ENCODE measurements around the gene RASSF1.

Gene RASSF1

GRCh38 chr3:50378757-50379156 is 38.1 kb upstream of the RASSF1 start:
- no peaks in the 10 kb centered on the region for H3K27me3 ChIP-seq (replicated peaks; ENCODE audit: control insufficient read depth, insufficient read depth, low read length, poor library complexity, severe bottlenecking)
- no peaks in the 10 kb centered on the region for H3K36me3 ChIP-seq (ENCODE audit: control insufficient read depth, insufficient read depth, low read length)
- no peak overlapping the region for H3K27ac ChIP-seq (ENCODE audit: insufficient read depth, low read length, poor library complexity, severe bottlenecking)
- no peak for DNase-seq
- H3K9me3 ChIP-seq (ENCODE audit: control insufficient read depth, low read length), result no peaks in the 10 kb centered on the region
- no peak overlapping the region for H3K4me3 ChIP-seq (ENCODE audit: insufficient read depth, low read depth, low read length, poor library complexity, severe bottlenecking)
- no peaks in the 10 kb centered on the region for H3K4me1 ChIP-seq (ENCODE audit: control insufficient read depth, insufficient read depth, low read length, poor library complexity, severe bottlenecking)

GRCh38 chr3:50378024-50378423 is 37.4 kb upstream of the RASSF1 start:
- H3K36me3 ChIP-seq (ENCODE audit: control insufficient read depth, insufficient read depth, low read length), result no peaks in the 10 kb centered on the region

GRCh38 chr3:50375258-50375931 is 34.8 kb upstream of the RASSF1 start:
- Histone ChIP-seq H3K4me3 (ENCODE audit: insufficient read depth, low read depth, low read length, poor library complexity, severe bottlenecking) (no peak overlapping the region), H3K27me3 (replicated peaks; ENCODE audit: control insufficient read depth, insufficient read depth, low read length, poor library complexity, severe bottlenecking) (no peaks in the 10 kb centered on the region), H3K36me3 (ENCODE audit: control insufficient read depth, insufficient read depth, low read length) (no peaks in the 10 kb centered on the region), H3K9me3 (ENCODE audit: control insufficient read depth, low read length) (no peaks in the 10 kb centered on the region), H3K27ac (ENCODE audit: insufficient read depth, low read length, poor library complexity, severe bottlenecking) (no peak overlapping the region), H3K4me1 (ENCODE audit: control insufficient read depth, insufficient read depth, low read length, poor library complexity, severe bottlenecking) (no peaks in the 10 kb centered on the region)
- no peak for DNase-seq

More at GRCh38 chr3:50378024-50378423, 37.4 kb upstream of the RASSF1 start:
- H3K27ac ChIP-seq (ENCODE audit: insufficient read depth, low read length, poor library complexity, severe bottlenecking), result no peak overlapping the region
- no peak for DNase-seq
- no peaks in the 10 kb centered on the region for H3K4me1 ChIP-seq (ENCODE audit: control insufficient read depth, insufficient read depth, low read length, poor library complexity, severe bottlenecking)
- H3K9me3 ChIP-seq (ENCODE audit: control insufficient read depth, low read length), result no peaks in the 10 kb centered on the region
- no peaks in the 10 kb centered on the region for H3K27me3 ChIP-seq (replicated peaks; ENCODE audit: control insufficient read depth, insufficient read depth, low read length, poor library complexity, severe bottlenecking)
- H3K4me3 ChIP-seq (ENCODE audit: insufficient read depth, low read depth, low read length, poor library complexity, severe bottlenecking), result no peak overlapping the region

GRCh38 chr3:50374363-50375257 is 34.0 kb upstream of the RASSF1 start:
- Histone ChIP-seq H3K36me3 (ENCODE audit: control insufficient read depth, insufficient read depth, low read length) (no peaks in the 10 kb centered on the region), H3K27ac (ENCODE audit: insufficient read depth, low read length, poor library complexity, severe bottlenecking) (no peak overlapping the region), H3K9me3 (ENCODE audit: control insufficient read depth, low read length) (no peaks in the 10 kb centered on the region), H3K4me1 (ENCODE audit: control insufficient read depth, insufficient read depth, low read length, poor library complexity, severe bottlenecking) (no peaks in the 10 kb centered on the region), H3K27me3 (replicated peaks; ENCODE audit: control insufficient read depth, insufficient read depth, low read length, poor library complexity, severe bottlenecking) (no peaks in the 10 kb centered on the region), H3K4me3 (ENCODE audit: insufficient read depth, low read depth, low read length, poor library complexity, severe bottlenecking) (no peak overlapping the region)
- no peak for DNase-seq

GRCh38 chr3:50373146-50374051 is 32.8 kb upstream of the RASSF1 start:
- H3K4me3 ChIP-seq (ENCODE audit: insufficient read depth, low read depth, low read length, poor library complexity, severe bottlenecking), result no peak overlapping the region
- no peak overlapping the region for H3K27ac ChIP-seq (ENCODE audit: insufficient read depth, low read length, poor library complexity, severe bottlenecking)
- DNase-seq, result no peak
- H3K4me1 ChIP-seq (ENCODE audit: control insufficient read depth, insufficient read depth, low read length, poor library complexity, severe bottlenecking), result no peaks in the 10 kb centered on the region
- H3K27me3 ChIP-seq (replicated peaks; ENCODE audit: control insufficient read depth, insufficient read depth, low read length, poor library complexity, severe bottlenecking), result no peaks in the 10 kb centered on the region
- H3K36me3 ChIP-seq (ENCODE audit: control insufficient read depth, insufficient read depth, low read length), result no peaks in the 10 kb centered on the region
- H3K9me3 ChIP-seq (ENCODE audit: control insufficient read depth, low read length), result no peaks in the 10 kb centered on the region

- no peaks in the 10 kb centered on the region for H3K27me3 ChIP-seq (replicated peaks; ENCODE audit: control insufficient read depth, insufficient read depth, low read length, poor library complexity, severe bottlenecking)
- no peak overlapping the region for H3K4me3 ChIP-seq (ENCODE audit: insufficient read depth, low read depth, low read length, poor library complexity, severe bottlenecking)
- H3K36me3 ChIP-seq (ENCODE audit: control insufficient read depth, insufficient read depth, low read length), result no peaks in the 10 kb centered on the region
- no peak for DNase-seq
- H3K4me1 ChIP-seq (ENCODE audit: control insufficient read depth, insufficient read depth, low read length, poor library complexity, severe bottlenecking), result no peaks in the 10 kb centered on the region
- H3K9me3 ChIP-seq (ENCODE audit: control insufficient read depth, low read length), result no peaks in the 10 kb centered on the region
- no peak overlapping the region for H3K27ac ChIP-seq (ENCODE audit: insufficient read depth, low read length, poor library complexity, severe bottlenecking)
Measured at GRCh38 chr3:50372349-50372748, 31.7 kb upstream of the RASSF1 start.

- Histone ChIP-seq H3K9me3 (ENCODE audit: control insufficient read depth, low read length) (no peaks in the 10 kb centered on the region), H3K4me3 (ENCODE audit: insufficient read depth, low read depth, low read length, poor library complexity, severe bottlenecking) (no peak overlapping the region), H3K27me3 (replicated peaks; ENCODE audit: control insufficient read depth, insufficient read depth, low read length, poor library complexity, severe bottlenecking) (no peaks in the 10 kb centered on the region), H3K36me3 (ENCODE audit: control insufficient read depth, insufficient read depth, low read length) (no peaks in the 10 kb centered on the region), H3K4me1 (ENCODE audit: control insufficient read depth, insufficient read depth, low read length, poor library complexity, severe bottlenecking) (peaks cover 6% of the 10 kb centered on the region), H3K27ac (ENCODE audit: insufficient read depth, low read length, poor library complexity, severe bottlenecking) (no peak overlapping the region)
- DNase-seq, result no peak
Measured at GRCh38 chr3:50371133-50371685, 30.6 kb upstream of the RASSF1 start.

- no peaks in the 10 kb centered on the region for H3K27me3 ChIP-seq (replicated peaks; ENCODE audit: control insufficient read depth, insufficient read depth, low read length, poor library complexity, severe bottlenecking)
- no peak for DNase-seq
Measured at GRCh38 chr3:50370594-50370993, 30.0 kb upstream of the RASSF1 start.

GRCh38 chr3:50369012-50369670 is 28.5 kb upstream of the RASSF1 start:
- Histone ChIP-seq H3K27ac (ENCODE audit: insufficient read depth, low read length, poor library complexity, severe bottlenecking) (no peak overlapping the region), H3K27me3 (replicated peaks; ENCODE audit: control insufficient read depth, insufficient read depth, low read length, poor library complexity, severe bottlenecking) (no peaks in the 10 kb centered on the region), H3K4me1 (ENCODE audit: control insufficient read depth, insufficient read depth, low read length, poor library complexity, severe bottlenecking) (peaks cover 14% of the 10 kb centered on the region), H3K4me3 (ENCODE audit: insufficient read depth, low read depth, low read length, poor library complexity, severe bottlenecking) (no peak overlapping the region), H3K36me3 (ENCODE audit: control insufficient read depth, insufficient read depth, low read length) (no peaks in the 10 kb centered on the region), H3K9me3 (ENCODE audit: control insufficient read depth, low read length) (no peaks in the 10 kb centered on the region)
- no peak for DNase-seq

More at GRCh38 chr3:50370594-50370993, 30.0 kb upstream of the RASSF1 start:
- H3K4me3 ChIP-seq (ENCODE audit: insufficient read depth, low read depth, low read length, poor library complexity, severe bottlenecking), result no peak overlapping the region
- no peak overlapping the region for H3K27ac ChIP-seq (ENCODE audit: insufficient read depth, low read length, poor library complexity, severe bottlenecking)
- peaks cover 12% of the 10 kb centered on the region for H3K4me1 ChIP-seq (ENCODE audit: control insufficient read depth, insufficient read depth, low read length, poor library complexity, severe bottlenecking)
- no peaks in the 10 kb centered on the region for H3K36me3 ChIP-seq (ENCODE audit: control insufficient read depth, insufficient read depth, low read length)
- H3K9me3 ChIP-seq (ENCODE audit: control insufficient read depth, low read length), result no peaks in the 10 kb centered on the region

Measured in effector memory CD4-positive, alpha-beta T cell (primary cell).